D721Med (cell line): ENCODE results near the gene SPATA45.

Source experiments
- DNase-seq: peaks from one replicate; pipeline ENCODE4 v3.0.0; 2011; ENCODE audit warnings: low spot score; ENCODE audit not compliant: insufficient read length
- FAIRE-seq: peaks from 2 replicates; lab custom pipeline; 2011; peaks lifted over from hg19 to GRCh38; lab: Jason Lieb, UNC
- TF ChIP-seq, protein P1 (sequence below): IDR thresholded peaks from 2 replicates; pipeline ENCODE4 v1.5.1; 2012; ENCODE audit warnings: mild to moderate bottlenecking, control low read depth; ENCODE audit not compliant: insufficient read depth; ENCODE audit errors: missing control alignments

Gene SPATA45

DNA sequence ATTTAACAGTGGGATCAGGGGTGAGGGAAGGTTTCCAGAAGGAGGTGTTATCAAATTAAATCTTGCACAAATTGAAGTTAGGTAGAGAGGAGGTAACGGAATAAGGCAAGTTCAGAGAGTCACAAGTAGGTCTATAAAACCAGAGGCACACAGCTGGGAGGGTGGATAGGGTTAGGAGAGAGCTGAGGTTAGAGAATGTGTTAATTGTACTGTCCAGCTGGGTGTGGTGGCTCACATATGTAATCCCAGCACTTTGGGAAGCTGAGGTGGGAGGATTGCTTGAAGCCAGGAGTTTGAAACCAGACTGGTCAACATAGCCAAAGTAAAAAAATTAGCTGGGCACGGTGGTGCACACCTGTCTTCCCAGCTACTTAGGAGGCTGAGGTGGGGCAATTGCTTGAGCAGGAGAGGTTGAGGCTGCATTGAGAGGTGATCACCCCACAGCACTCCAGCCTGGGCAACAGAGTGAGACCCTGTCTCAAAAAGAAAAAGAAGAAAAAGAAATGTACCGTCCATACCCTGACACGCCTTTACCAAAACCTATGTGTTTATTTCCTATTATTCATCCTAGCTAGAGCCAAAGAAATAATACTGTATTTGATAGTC lies 20.2 kb downstream of the SPATA45 start:
- TF ChIP-seq, protein P1, sequence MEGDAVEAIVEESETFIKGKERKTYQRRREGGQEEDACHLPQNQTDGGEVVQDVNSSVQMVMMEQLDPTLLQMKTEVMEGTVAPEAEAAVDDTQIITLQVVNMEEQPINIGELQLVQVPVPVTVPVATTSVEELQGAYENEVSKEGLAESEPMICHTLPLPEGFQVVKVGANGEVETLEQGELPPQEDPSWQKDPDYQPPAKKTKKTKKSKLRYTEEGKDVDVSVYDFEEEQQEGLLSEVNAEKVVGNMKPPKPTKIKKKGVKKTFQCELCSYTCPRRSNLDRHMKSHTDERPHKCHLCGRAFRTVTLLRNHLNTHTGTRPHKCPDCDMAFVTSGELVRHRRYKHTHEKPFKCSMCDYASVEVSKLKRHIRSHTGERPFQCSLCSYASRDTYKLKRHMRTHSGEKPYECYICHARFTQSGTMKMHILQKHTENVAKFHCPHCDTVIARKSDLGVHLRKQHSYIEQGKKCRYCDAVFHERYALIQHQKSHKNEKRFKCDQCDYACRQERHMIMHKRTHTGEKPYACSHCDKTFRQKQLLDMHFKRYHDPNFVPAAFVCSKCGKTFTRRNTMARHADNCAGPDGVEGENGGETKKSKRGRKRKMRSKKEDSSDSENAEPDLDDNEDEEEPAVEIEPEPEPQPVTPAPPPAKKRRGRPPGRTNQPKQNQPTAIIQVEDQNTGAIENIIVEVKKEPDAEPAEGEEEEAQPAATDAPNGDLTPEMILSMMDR: no peak
- DNase-seq (no peak), FAIRE-seq (peak; percentile 6)

DNA sequence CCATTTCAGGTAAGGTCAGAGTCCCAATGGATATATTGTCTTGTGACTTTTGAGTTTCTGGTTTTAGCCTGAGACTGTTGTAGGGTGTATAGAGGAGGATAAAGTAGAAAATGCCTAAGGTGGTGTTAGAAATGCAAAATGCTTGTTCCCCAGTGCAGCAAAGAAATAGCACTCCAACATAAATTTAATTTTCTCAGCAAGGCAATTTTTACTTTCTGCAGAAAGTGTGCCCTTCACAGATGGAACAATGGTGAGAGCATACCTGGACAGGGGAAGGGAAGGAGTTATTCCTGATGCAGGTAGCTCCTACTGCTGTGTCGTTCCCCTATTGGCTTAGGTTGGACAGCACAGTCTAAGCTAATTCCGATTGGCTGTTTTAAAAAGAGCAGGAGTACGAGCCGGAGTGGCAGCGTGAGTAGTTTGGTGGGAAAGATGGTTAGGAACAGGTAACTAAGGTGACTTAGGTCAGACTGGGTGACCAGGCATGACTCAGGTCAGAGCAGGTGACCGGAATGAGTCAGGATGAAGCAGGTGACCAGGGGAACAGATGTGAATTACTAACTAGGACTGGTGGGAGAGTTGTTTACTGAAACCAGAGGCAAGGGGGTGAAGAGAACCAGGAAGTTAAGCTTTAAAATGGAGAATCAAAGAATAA lies 21.5 kb downstream of the SPATA45 start:
- no peak for FAIRE-seq
- TF ChIP-seq, protein P1: no peak
- DNase-seq: no peak

DNA sequence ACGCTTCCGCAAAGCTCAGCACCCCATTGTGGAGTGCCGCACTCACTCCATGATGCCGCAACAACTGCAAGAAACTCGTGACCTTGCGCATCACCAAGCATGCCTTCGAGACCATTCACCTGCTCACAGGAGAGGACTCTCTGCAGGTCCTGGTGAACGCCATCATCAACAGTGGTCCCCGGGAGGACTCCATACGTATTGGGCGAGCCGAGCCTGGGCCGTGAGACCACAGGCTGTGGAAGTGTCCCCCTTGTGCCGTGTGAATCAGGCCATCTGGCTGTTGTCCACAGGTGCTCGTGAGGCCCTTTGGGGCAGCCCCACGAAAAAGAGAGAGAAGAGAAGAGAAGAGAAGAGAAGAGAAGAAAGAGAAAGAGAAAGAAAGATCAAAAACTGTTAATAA lies 23.2 kb downstream of the SPATA45 start:
- TF ChIP-seq, protein P1: no peak
- DNase-seq (no peak), FAIRE-seq (no peak)

DNA sequence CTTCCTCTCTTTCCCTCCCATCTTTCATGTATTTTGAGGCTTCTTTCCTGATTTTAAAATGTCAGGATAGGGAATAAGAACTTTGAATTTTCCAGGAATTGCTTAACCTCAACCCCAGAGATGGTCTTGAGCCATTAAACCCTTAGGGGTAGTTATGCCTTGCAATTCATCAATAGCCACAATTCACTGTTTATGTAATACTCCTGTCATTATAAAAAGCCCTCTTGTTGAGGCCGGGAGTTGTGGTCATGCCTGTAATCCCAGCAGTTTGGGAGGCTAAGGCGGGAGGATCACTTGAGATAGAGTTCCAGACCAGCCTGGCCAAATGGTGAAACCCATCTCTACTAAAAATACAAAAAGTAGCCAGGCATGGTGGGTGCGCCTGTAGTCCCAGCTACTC lies 24.5 kb downstream of the SPATA45 start:
- TF ChIP-seq, protein P1: no peak
- FAIRE-seq: no peak

DNA sequence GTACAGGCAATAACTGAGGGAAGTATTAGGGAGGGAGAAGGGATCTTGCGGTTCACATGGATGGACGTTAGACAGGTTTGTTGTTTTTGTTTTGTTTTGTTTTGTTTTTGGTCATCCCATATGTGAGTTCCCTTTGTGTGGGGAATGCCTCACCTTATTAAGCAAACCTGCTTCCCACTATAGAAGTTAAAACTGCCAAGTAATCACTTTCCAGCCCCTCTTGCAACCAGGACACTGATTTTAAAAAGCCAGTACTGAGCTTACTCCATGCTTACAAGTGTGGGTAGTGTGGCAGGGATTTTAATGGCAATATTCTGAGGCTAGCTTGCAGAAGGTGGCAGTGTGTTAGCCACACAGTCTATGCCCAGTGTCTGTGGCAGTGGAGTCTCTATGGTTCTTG lies 26.5 kb downstream of the SPATA45 start:
- no peak for FAIRE-seq
- TF ChIP-seq, protein P1: no peak
- no peak for DNase-seq

More for the DNA sequence above, 24.5 kb downstream of the SPATA45 start:
- DNase-seq: no peak

DNA sequence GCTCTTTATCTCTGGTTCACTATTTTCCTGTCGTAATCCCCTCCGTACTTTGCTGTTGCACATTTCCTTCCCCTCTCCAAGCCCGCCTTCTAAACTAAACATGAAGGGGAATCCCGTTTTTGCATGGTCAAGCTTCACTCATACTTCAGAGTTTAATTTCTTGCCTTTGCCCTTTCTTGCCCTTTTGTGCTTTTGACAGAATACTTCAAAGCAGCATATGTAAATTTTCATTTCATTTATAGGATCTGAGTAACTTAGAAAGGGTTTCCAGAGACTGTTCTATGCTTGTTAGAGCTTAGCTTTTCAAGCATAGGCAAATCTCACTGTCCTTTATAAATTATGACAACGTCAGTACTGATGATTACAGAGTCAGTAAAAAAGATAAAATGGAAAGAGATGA lies 27.7 kb downstream of the SPATA45 start:
- TF ChIP-seq, protein P1: no peak
- FAIRE-seq (no peak), DNase-seq (no peak)

DNA sequence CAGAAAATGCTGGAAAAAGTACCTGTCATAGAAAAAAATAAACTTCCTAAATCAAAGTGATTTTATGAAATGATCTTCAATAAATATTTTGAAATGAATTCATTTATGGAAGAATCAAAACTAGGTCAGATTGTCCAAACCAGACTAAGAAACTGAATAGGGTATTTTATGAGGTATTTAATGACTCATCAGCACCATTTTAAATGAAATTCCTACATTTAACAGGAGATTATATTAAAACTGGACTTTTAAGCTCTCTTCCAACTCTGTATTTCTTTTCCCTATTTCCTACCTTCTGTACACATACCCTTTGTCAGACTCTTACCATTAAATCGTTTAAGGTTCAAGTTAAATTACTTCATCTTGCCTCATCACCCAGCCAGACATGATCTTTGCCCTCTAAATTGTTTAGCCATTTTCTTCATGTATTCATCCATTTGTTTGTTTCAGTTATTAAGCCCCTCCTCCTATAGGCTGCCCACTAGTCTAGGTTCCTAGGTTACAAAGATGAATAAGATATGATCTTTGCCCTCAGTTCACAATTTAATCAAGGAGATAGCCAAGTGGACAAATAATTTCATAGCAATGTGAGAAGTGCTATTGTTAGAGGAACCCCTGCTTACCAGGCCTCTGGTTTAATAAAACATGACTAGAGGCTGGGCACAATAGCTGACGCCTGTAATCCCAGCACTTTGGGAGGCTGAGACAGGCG lies 30.7 kb downstream of the SPATA45 start:
- FAIRE-seq (peak; percentile 81), DNase-seq (no peak)
- TF ChIP-seq, protein P1: no peak
